Erythroblast (primary cell): Measurements from ENCODE around the gene CCL5.

Source experiments
- GATA1 ChIP-seq: IDR thresholded peaks from 2 replicates; pipeline ENCODE4 v1.6.1; 2011; ENCODE audit warnings: low read depth, mild to moderate bottlenecking, control low read depth, low read length, moderate library complexity
- POLR2A ChIP-seq: IDR thresholded peaks from 2 replicates; pipeline ENCODE4 v1.6.1; 2011; ENCODE audit warnings: mild to moderate bottlenecking, low read length

DNA sequence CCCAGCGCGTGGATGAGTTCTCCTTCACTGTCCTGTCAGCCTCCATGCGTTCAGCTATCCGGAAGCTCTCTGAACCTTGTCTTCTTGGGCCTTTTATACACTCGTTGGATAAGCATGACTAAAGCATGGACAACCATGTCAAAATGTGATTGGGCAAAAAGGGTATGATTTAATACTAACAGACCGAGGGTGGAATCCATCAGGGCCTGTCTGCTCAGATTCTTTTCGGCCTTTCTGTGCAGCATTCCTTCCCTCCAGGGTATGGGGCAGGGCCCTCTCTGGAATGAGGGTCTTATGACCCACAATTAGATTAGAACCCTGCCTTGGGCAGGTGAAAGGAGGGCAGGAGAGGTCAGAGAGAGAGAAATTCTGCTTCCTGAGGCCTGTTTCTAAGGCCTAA lies 14.0 kb upstream of the CCL5 start:
- TF ChIP-seq POLR2A = no peak
- no peak for TF ChIP-seq GATA1
